GM18873 (cell line): ENCODE measurements around the gene PSMC4.

Experiments
- ATAC-seq: cut with Tn5 transposase; IDR thresholded peaks from one replicate; pipeline ENCODE4 v1.9.1; 2021; ENCODE audit warnings: mild to moderate bottlenecking, moderate library complexity, moderate number of reproducible peaks; ENCODE audit not compliant: unreplicated experiment, low FRiP score

The PSMC4 gene

DNA sequence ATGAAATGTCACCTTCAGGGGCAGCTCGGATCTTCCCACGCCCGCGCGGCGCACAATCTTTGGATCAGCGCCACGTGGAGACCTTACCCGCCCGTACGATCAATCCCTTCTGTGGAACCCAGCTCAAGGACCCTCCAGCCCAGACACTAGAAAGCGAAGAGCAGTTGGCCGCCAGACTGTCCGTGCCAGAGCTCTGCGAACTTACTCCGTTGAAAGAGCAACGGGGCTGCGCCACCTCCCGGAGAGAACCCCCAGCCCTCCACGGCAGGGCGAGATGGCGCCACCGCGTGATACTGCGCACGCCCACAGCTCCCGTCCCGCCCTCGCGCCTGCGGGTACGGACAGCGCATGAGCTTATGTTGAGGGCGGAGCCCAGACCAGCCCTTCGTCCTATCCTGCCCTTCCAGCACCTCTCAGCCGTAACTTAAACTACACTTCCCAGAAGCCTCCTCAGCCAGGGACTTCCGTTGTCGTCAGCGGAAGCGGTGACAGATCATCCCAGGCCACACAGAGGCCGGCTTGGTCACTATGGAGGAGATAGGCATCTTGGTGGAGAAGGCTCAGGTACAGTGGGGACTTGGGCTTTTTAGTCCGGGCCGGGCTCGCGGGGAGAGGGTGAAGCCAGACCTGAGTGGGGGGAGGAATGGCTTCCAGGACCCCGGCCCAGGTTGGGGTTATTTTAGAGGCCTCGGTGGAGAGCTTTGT is at the start of gene PSMC4:
Gene PSMC4, plus strand, starts transcription at position 491 of the 705 bp plus-strand sequence. Its CDS starts 38 bp downstream, at position 529.
- ATAC-seq: peak; percentile 93

DNA sequence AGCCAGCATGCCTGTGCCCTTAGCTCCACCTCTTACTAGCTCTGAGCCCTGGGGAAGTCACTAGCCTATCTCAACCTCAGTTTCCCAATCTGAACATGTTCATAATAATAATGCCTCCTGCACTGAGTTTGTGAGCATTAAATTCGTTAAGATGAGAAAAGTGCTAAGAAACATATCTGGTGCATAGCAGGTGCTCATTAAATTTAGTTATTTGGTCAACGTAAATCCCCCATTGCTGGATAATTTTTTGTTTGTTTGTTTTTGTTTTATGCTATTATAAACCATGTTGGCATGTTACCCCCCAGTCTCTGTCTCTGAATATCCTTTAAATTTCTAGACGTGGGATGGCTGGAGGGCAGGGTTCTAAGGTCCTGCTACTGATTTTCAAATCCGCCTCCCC is 47.1 kb upstream of the PSMC4 start:
- no peak for ATAC-seq

DNA sequence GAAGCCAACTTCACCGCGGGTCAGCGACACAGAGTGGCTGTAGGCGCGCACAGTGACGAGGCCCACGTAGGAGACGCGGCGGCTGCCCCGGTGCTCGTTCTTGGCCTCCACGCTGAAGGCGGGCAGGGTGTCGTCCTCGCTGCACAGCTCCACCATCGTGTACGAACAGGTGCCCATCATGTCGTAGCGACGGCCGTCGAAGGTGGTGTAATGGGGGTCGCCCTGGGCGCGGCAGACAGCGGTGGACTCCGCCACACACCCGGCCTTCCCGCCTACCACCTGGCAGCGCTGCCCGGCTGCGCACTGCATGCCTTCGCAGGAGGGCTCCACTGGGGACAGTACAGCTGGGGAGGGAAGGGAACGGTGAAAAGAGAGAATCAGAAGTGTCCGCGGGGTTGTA is 46.6 kb upstream of the PSMC4 start:
- ATAC-seq: no peak

DNA sequence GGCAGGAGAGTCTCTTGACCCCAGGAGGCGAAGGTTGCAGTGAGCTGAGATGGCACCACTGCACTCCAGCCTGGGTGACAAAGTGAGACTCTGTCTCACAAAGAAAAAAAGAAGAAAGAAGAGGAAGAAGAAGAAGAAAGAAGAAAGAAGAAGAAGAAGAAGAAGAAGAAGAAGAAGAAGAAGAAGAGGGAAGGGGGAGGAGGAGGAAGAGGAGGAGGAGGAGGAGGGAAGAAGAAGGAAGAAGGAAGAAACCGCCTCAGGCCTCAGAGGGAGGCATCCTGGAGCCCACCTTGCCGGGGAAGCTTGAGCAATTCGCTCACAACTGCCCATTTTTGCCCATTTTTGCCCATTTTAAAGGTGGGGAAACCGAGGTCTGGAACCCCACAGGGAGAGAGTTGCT is 46.0 kb upstream of the PSMC4 start:
- ATAC-seq: no peak

GRCh38 chr19:39926170-39926760 is 44.7 kb upstream of the PSMC4 start:
- no peak for ATAC-seq

GRCh38 chr19:39927076-39927475 is 43.9 kb upstream of the PSMC4 start:
- no peak for ATAC-seq

DNA sequence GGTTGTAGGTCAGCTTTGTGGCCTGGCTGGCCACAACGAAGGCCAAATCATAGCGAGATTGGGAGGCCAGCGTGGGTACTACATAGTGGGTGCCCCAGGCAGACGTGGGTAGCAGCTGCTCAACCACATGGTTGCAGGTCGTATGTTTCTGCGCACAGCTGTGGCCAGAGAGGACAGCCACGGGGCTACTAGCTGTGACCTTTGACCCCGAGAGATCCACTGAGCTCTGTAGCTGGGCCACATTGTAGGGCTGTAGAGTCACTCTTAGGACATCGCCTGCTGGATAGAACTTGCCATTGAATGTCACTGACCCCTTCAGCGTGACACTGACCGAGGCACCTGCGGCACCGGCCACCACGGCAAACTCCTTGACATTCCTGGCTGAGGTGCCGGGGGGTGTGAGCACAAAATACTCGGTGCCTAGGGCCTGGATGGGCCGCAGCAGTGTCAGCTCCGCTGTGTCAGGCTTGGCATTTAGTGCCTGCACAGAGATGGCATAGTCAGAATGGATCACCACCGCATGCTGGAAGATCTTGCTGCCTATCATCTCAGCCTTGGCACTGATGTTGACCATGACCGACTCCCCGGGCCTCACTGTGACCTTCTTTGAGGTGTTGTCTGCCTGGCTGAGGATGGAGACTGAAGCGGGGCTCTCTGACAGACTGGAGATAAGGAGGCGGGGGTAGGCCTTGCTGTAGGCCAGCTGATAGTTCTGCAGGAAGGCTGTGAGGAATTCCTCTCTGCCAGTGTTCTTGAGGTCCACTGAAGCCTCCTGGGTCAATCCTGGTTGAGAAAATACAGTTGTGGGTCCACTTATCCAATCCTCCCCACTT is 43.2 kb upstream of the PSMC4 start:
- ATAC-seq: no peak

DNA sequence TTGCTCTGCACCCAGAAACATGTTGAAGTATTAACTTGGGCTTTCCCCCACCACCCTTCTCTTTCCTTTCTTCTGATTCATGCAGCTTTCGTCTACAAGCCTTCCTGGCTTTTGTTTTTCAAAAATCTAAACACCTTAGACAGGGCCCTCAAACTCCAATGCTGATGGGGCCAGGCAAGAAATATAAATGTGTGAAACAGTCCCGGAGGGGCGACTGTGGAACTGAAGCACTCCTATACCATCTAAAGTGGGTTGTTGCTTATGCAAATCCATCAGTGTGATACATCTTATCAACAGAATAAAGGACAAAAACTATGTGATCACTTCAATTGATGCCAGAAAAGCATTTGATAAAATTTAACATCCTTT is 42.6 kb upstream of the PSMC4 start:
- no peak for ATAC-seq

GRCh38 chr19:39929750-39930149 is 41.2 kb upstream of the PSMC4 start:
- ATAC-seq: no peak

DNA sequence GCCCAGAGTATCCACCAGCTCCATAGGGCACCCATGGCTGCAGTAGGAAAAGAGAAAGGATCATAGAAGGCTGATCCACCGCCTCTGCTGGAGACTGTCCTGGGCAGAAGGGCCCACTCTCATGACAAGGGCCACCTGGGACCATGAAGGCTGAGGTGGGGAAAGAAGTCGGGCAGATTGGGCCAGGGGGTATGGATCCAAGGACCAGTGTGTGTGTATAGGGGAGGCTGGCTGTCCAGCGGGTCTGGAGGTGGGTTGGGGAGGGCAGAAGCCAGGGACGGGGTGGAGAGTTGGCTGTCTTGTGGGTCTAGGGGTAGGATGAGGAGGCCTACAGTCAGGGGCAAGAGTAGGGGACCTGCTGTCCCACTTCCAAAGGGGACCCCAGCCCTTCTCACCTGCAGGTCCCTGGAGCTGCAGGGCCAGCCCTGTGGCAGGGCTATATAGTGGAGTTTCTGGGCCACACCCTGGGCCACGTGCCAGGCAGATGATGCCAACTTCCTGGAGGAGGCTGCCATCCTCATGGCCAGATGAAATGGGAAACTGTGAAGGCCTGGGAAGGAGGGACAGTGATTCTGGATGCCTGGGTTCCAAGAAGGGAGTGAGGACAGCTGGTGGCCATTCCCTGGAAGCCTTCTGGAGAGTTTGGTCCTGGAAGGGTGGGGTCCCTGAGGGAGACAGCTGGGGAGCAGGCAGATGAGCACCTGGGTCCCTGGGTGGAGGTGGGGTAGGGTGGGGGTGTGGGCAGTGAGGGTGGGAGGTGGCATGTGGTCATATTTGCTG is 36.2 kb upstream of the PSMC4 start, which contains the start of gene FCGBP:
Gene FCGBP, minus strand, starts transcription at position 51 of the 780 bp plus-strand sequence.
- no peak for ATAC-seq

- no peak for ATAC-seq
These were observed 35.7 kb upstream of the PSMC4 start for GRCh38 chr19:39935364-39935661.

GRCh38 chr19:39936020-39936419 is 34.9 kb upstream of the PSMC4 start:
- no peak for ATAC-seq

GRCh38 chr19:39936622-39937021 is 34.3 kb upstream of the PSMC4 start:
- no peak for ATAC-seq

- no peak for ATAC-seq
These were observed 33.8 kb upstream of the PSMC4 start for GRCh38 chr19:39937094-39937720.

- no peak for ATAC-seq
These were observed 33.2 kb upstream of the PSMC4 start for GRCh38 chr19:39937787-39938186.

- no peak for ATAC-seq
These were observed 31.4 kb upstream of the PSMC4 start for GRCh38 chr19:39939556-39939955.

GRCh38 chr19:39940221-39940833 is 30.6 kb upstream of the PSMC4 start:
- no peak for ATAC-seq

- ATAC-seq: no peak
These were observed 29.8 kb upstream of the PSMC4 start for GRCh38 chr19:39941151-39941550.

DNA sequence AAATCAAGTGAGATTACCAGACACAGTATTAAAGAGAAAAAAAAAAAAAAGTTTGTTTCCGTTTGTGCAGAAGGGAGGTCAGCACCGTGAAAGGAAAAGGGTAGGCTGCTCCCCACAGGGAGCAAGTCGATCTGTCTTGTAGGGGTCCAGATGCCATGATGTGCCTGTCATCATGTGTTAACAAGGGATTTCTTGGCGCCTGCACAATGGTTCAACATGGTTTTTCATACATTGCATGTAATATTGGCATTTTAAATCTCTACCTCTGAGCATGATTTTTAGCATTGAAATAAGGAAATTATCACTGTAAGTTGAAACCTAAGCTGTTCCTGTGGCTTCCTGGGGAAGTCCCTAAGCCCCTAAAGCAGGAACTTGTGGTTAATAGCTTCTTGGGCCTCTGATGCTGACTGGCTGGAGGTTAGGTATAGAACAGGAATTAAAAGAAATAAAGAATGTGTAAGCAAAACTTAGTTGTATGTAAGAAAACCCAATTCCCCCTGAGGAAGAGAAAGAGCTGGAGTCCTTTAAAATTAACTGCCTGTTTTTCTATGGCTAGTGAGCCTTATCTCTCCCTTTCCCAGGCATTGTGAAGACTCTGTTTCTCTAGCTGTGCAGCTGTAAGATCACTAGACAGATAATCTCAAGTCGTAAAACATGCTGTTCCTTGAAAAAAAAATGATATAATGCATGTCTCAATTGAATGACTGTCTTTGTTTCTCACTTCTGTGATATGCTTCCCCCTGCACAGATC is 29.2 kb upstream of the PSMC4 start:
- ATAC-seq: peak; percentile 53
